IPS DF 4.7 (cell line): ENCODE results near the gene SMIM27.
"Not testable (repeated sequence)": the region's sequence is repeated elsewhere in the genome, so short reads cannot be mapped to it uniquely, and the experiment has no call there.

Experiments
- DNase-seq: peaks from one replicate; pipeline ENCODE4 v3.0.0-alpha.2; 2013; ENCODE audit warnings: low spot score; ENCODE audit errors: extremely low read depth

SMIM27 gene

GRCh38 chr9:32552172-32552872 lies at the start of gene SMIM27, which contains the start of gene TOPORS:
TSS of gene SMIM27 (plus strand) at chr9:32552327. CDS start at chr9:32552435, 108 bp downstream.
TSS of gene TOPORS (minus strand) at chr9:32552586. CDS start at chr9:32552436, 150 bp downstream.
- no peak for DNase-seq

DNA sequence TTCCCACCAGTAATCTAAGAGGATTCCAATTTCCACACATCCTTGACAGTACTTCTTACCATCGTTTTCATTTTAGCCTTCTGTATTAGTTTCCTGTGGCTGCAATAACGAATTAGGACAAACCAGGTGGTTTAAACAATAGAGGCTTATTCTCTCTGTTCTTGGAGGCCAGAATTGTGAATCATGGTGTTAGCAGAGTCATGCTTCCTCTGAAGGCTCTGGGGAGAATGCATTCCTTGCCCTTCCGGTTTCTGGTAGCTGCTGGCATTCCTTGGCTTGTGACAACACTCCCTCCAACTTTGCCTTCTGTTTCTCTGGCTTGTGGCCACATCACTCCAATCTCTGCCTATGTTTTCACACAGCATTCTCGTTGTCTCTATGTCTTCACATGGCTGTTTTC lies 49.7 kb upstream of the SMIM27 start:
- DNase-seq, result no peak

DNA sequence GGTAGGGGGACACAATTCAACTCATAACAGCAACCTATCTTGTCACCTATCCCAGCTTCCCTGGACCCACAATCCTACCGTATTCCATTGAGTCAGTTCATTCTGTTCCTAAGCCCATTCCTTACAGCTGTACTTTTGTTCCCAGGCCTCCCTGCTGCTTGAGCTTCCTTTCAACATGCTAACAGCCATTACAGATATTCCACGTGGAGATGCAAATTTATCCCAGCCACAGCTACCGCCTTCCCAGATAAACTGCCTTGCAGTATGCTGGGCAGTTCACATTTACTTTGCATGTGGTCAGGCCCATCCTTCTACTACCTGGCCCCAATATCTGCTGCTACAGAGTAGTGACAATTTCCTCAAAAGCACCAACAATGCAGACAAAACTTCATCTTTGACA lies 49.1 kb upstream of the SMIM27 start:
- no peak for DNase-seq

GRCh38 chr9:32508728-32509127 lies 43.4 kb upstream of the SMIM27 start:
- no peak for DNase-seq

DNA sequence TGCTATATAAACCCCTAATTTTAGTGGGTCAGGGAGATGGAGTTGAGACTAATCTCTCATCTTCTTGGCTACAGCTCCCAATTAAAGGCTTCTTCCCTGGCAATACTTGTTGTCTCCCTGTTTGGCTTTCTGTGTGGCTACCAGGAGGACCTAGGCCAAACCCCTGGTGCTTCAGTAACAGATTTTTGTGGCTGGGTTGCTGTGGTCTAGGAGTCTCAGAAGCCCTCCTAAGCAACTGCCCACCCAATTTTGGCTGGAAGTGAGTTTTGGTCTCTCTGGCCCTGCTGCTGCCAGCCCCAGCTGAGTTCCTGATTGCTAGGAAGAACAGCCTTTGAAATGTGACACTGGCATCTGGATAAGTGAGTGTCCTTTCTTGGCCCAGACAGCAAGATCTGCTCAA lies 35.9 kb upstream of the SMIM27 start:
- no peak for DNase-seq

DNA sequence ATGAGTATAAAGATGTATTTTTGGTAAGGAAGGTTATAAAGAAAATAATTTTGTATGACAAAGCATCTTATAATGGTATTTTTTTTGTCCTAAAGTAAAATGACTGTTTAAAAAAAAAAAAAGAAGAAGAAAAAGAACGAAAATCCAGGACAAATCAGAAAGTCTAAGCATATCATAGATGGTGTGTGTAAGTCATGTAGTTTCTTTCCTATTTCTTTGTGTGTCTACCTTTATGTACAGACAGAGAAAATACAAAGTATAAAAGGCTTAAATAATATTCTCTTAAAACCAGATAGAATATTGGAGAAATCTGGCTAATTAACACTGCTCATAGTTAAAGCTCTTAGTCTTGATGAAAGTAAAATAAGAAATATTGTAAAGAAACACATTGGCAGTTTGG lies 33.9 kb upstream of the SMIM27 start:
- DNase-seq, result no peak

DNA sequence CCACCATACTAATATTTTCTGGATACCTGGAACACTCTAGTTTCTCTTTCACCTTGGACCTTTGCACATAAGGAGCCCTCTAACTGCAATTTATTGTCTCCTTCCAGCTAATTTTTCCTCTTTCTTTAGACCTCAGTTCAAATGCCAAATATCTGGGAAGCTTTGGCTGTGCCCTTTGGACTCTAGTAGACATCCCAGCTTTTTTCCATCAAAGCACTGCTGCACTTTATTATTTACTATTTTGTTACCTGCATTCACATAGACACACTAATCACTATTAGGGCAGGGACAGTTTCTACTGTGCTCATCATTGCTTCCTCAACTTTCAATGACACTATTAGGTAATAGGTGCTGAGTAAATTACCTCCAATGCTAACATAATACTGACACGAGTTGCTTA lies 28.2 kb upstream of the SMIM27 start:
- no peak for DNase-seq

DNA sequence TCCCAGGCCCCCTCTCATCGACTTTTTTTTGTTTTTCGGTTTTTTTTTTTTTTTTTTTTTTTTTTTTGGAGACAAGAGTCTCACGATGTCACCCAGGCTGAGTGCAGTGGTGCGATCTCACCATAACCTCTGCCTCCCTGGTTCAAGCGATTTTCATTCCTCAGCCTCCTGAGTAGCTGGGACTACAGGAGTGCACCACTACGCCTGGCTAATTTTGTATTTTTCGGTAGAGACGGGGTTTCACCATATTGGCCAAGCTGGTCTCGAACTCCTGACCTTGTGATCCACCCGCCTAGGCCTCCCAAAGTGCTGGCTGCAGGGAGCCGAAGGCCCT lies 27.6 kb upstream of the SMIM27 start:
- DNase-seq, result not testable (repeated sequence)

DNA sequence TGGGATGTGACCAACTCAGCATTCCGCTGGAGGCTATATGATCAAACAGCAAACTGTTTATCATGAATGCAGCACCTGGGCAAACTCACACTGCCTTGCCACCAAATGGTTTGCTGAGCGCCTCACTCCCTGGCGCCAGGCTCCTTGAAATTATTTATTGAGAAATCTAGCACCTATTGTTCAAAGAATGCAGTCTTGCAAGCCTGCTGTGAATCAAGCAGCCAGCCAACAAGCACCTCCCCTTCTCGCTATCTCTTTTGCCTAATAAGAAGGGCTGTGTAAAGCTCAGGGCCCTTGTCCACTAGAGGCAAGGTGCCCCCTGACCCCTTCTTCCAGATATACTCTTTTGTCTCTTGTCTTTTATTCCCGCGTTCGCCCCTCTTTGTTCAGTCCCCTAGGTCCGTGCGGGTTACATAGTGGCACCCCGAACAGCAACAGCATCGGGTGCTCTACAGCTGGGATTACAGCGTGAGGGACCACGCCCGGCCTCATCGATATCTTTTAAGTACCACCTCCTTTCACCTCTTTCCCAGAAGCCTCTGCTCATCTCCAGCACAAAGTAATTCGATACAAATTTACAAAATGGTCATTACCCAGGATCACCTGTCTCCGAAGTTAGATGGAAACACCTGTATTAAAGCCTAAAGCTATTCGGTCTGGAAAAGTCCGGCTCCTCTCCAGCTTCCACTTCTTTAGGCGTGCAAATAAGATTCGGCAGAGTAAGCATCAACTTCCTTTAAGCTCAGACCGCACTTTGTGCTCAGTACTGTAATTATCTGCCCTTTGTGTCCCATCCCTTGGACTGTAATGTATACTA lies 27.0 kb upstream of the SMIM27 start:
- DNase-seq, result no peak

DNA sequence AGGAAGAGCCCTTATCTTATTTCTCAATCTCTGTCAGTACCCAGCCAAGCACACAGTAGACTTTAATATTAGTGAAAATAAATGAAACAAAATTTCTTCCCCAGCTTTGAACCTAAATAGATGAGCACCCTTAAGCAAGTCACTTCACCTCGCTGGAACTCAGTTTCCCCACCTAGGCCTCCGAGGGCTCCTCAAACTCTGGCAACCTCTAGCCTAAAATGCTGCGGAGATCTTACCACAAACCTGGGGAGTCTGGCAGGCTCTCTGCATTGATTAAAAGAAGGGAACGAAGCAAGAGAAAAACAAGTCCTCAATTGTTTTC lies 26.5 kb upstream of the SMIM27 start:
- DNase-seq, result no peak

GRCh38 chr9:32526041-32526706 lies 26.0 kb upstream of the SMIM27 start, which contains the start of gene RIGI:
TSS of gene RIGI (minus strand) at chr9:32526196. CDS start at chr9:32526166, 30 bp downstream.
- DNase-seq, result no peak

- DNase-seq, result no peak
These were observed 25.4 kb upstream of the SMIM27 start for GRCh38 chr9:32526707-32527048.

GRCh38 chr9:32533336-32533735 lies 18.8 kb upstream of the SMIM27 start:
- DNase-seq, result no peak

GRCh38 chr9:32533816-32534215 lies 18.3 kb upstream of the SMIM27 start:
- DNase-seq, result no peak

DNA sequence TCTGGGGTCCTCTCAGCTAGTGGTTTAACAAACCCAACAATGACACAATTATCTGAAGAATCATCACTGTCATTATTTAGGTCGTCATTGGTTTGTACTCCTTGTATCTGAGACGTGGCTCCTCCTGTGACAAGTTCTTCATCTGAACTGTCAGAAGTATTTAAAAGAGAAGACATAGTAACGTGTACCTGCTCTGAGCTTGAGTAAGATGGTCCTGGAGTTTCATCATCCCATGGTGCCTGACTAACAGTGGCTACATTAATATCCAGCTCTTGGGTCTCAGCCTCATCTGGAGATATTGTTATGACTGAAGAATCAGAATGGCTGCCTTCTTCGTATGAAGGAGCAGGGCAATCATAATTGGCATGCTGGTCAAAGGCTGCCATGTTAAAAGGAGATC lies 9.1 kb upstream of the SMIM27 start:
- no peak for DNase-seq

DNA sequence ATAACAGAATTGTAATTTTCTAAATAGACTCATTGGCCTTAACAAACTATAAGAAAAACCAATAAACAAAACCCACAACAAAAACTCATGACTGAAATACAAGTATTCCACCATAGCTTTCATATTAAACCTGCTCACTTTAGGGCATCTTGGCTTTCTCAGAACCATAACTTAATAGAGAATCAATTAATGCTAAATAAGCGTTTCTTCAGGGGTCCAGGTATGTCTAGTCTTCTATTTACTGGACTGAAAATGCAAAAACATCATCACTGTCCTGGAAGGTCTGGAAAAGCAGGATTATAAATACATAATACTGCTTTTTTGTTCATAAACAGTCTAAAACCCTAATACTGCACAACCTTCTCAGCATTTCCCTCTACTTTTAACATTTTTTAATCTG lies 6.2 kb upstream of the SMIM27 start:
- DNase-seq, result no peak

GRCh38 chr9:32548213-32548612 lies 3.9 kb upstream of the SMIM27 start:
- DNase-seq, result not testable (repeated sequence)

DNA sequence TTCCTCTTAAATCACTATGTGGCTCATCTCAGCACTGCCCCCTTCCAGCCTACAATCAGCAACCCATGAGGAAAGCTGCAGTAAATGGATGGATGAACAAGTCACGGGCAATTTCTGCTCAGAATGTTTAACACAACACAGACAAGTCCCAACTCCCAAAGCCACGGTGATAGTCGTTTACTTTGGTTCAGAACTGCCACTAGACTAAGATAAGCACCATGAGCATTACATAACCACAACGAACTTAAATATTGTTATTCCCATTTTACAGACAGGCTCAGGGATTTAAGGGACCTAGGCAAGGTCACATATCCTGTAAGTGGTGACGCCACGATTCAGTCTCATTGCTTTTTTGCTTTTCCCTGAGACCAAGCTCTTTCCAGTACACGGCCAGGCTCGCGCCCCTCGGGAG lies 2.0 kb upstream of the SMIM27 start:
- no peak for DNase-seq

GRCh38 chr9:32550562-32551275 lies 1.4 kb upstream of the SMIM27 start:
- peak; percentile 62 for DNase-seq

DNA sequence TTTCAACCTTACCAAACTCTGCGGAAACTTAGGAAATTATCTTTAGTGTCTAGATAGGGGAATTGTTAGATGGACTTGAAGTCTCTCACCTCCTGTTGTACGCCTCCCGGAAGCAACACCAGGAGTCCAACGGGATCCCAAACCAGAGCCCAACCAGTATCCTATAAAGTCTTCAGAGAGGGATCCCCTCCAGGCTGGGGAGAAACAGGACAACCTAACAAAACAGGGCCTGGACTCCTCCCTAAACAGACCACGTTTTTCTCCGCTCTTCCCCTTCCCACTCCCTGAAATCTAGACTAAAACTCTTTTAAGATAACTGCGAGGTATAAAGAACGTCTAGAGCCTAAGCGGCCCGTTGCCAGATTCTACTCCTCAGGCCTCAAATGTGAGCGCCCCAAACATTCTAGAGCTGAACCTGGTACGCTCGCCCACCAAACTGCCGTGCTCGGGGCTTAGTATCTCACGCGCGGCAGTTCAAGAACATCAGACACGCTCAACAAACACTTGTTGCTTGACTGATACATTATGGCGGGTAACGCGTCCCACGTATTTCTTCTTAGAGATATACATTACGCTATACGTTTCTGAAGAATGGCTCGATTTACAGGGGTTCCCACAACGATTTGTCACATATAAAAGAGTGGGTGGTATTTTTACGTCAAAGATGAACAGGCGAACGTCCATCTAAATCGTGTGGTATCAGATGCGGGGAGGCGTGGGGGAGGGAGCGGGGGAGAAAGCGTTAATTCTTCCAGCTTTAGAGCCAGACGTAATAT lies 663 bp upstream of the SMIM27 start:
- no peak for DNase-seq

DNA sequence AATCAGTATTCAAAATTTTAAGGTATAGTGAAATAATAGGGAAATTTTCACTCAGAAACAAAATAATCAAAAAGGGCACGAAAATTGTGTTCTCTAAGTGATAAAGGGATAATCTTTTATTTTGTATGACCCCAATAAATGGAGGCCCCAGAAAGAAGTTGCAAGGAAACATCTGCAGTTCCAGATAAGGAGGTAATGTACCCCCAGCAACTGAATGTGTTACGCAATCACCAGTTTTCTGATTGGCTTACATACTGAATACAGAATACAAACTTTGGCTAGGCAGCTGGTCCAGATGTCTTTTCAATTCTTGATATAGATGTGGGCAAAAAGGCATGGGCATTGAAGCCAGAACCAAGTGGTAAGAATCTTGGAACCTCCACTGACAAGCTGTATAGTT lies 2.0 kb downstream of the SMIM27 start:
- no peak for DNase-seq
